Measurements from ENCODE around the gene PRR15L.

DNA sequence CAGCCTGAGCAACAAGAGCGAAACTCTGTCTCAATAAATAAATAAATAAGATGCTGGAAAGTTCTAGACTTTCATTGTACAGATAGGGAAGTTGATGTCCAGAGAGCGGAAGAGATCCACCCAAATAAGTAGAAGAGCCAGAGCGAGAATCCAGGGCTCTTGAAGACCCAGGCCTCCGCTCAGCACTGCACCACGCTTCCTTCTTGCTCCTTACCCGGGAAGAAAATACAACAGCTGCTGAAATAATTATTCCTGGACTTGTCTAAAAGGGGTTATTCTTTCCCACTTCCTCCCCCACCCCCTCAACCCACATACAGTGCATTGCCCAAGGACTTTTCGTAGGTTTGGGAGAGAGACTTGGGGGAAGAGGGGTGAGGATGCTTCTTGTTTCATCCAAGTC lies 39.9 kb upstream of the PRR15L start:
- TF ChIP-seq CTCF (IDR thresholded peaks at IDR 0.05) (no peak), SIN3A (IDR thresholded peaks at IDR 0.05; ENCODE audit: borderline replicate concordance, insufficient read depth, low read depth, low read length) (no peak)

Data from Panc1 (cell line).